Neural cell (in vitro differentiated cells): ENCODE measurements around the gene TRIO. TPM values are rescaled to one million over a fixed set of nuclear protein-coding genes. Genes with fewer than 3 reads are reported as not detected.

Source experiments
- H2AFZ ChIP-seq: fragments of 200-600, 300-800 bp; sonication (generic), shearing (Covaris generic); 2 replicates; pipeline ENCODE4 v1.6.0; 2014; ENCODE audit warnings: low read depth, mild to moderate bottlenecking, antibody characterized with exemption, low read length, moderate library complexity
- H3F3A ChIP-seq: fragments of 200-600 bp; shearing (Covaris generic); 2 replicates; pipeline ENCODE4 v1.6.1; 2016; ENCODE audit warnings: mild to moderate bottlenecking, moderate library complexity, mixed read lengths, antibody characterized with exemption, low read length; ENCODE audit not compliant: insufficient read depth, poor library complexity, severe bottlenecking
- H3K27ac ChIP-seq: fragments of 200-600, 300-800 bp; sonication (generic), shearing (Covaris generic); 2 replicates; pipeline ENCODE4 v1.5.1; 2014; ENCODE audit warnings: mild to moderate bottlenecking, low read length, moderate library complexity
- H3K27me3 ChIP-seq: fragments of 300-800, 200-600 bp; sonication (generic), shearing (Covaris generic); 2 replicates; pipeline ENCODE4 v1.6.0; 2014; ENCODE audit warnings: mild to moderate bottlenecking, low read depth, low read length, moderate library complexity; ENCODE audit not compliant: insufficient read depth
- H3K36me3 ChIP-seq: fragments of 300-800, 200-600 bp; sonication (generic), shearing (Covaris generic); 2 replicates; pipeline ENCODE4 v1.5.1; 2014; ENCODE audit warnings: mild to moderate bottlenecking, antibody characterized with exemption, low read length, moderate library complexity; ENCODE audit not compliant: insufficient read depth
- H3K4me2 ChIP-seq: fragments of 300-800, 200-600 bp; sonication (generic), shearing (Covaris generic); 2 replicates; pipeline ENCODE4 v1.6.0; 2014; ENCODE audit warnings: mild to moderate bottlenecking, low read length
- H3K4me3 ChIP-seq: fragments of 300-800, 200-600 bp; sonication (generic), shearing (Covaris generic); 2 replicates; pipeline ENCODE4 v1.5.1; 2014; ENCODE audit warnings: mild to moderate bottlenecking, low read length, moderate library complexity
- H3K79me2 ChIP-seq: fragments of 200-600 bp; shearing (Covaris generic); replicated peaks from 2 replicates; pipeline ENCODE4 v1.6.0; 2014; ENCODE audit warnings: mild to moderate bottlenecking, low read length, moderate library complexity; ENCODE audit not compliant: insufficient read depth
- H3K9ac ChIP-seq: fragments of 300-800, 200-600 bp; sonication (generic), shearing (Covaris generic); 2 replicates; pipeline ENCODE4 v1.6.1; 2016; ENCODE audit warnings: mild to moderate bottlenecking, low read length, mixed read lengths
- H3K9me2 ChIP-seq: fragments of 200-600 bp; shearing (Covaris generic); 2 replicates; pipeline ENCODE4 v1.6.1; 2016; ENCODE audit warnings: mild to moderate bottlenecking, low read length, mixed read lengths; ENCODE audit not compliant: insufficient read depth
- H3K9me3 ChIP-seq: fragments of 200-600, 300-800 bp; sonication (generic), shearing (Covaris generic); 2 replicates; pipeline ENCODE4 v1.6.1; 2016; ENCODE audit warnings: mild to moderate bottlenecking, mixed run types, low read length, moderate library complexity, mixed read lengths
- H4K20me1 ChIP-seq: fragments of 200-600 bp; shearing (Covaris generic); 2 replicates; pipeline ENCODE4 v1.6.1; 2016; ENCODE audit warnings: mild to moderate bottlenecking, mixed run types; ENCODE audit not compliant: insufficient read depth
- EP300 ChIP-seq: fragments of 450-650 bp; conservative IDR thresholded peaks from 2 replicates; pipeline ENCODE4 v1.6.1; 2014; ENCODE audit warnings: antibody characterized with exemption, mild to moderate bottlenecking, moderate library complexity; ENCODE audit not compliant: poor library complexity, severe bottlenecking
- EZH2 ChIP-seq: fragments of 200-600, 300-800 bp; shearing (Covaris generic), sonication (generic); IDR thresholded peaks from 2 replicates; pipeline ENCODE4 v1.6.1; 2014; ENCODE audit warnings: antibody characterized with exemption, low read length, borderline replicate concordance, mild to moderate bottlenecking; ENCODE audit not compliant: insufficient read depth, poor library complexity, severe bottlenecking
- MXI1 ChIP-seq: fragments of 450-650 bp; conservative IDR thresholded peaks from 2 replicates; pipeline ENCODE4 v1.6.1; 2014; ENCODE audit warnings: antibody characterized with exemption, mild to moderate bottlenecking; ENCODE audit not compliant: poor library complexity, severe bottlenecking
- POLR2AphosphoS5 ChIP-seq: IDR thresholded peaks from 2 replicates; pipeline ENCODE4 v1.6.1; 2012
- RAD21 ChIP-seq: fragments of 450-650 bp; conservative IDR thresholded peaks from 2 replicates; pipeline ENCODE4 v1.6.1; 2014; ENCODE audit warnings: antibody characterized with exemption, mild to moderate bottlenecking, moderate library complexity
- SMC3 ChIP-seq: fragments of 450-650 bp; conservative IDR thresholded peaks from 2 replicates; pipeline ENCODE4 v1.6.1; 2014; ENCODE audit warnings: antibody characterized with exemption, mild to moderate bottlenecking, moderate library complexity; ENCODE audit not compliant: poor library complexity
- TAF1 ChIP-seq: IDR thresholded peaks from 2 replicates; pipeline ENCODE4 v1.6.1; 2012; ENCODE audit warnings: low read depth
- polyA plus RNA-seq: library from polyadenylated mRNA; depleted of rRNA; stranded (reverse); fragments of >200 nt; gene quantifications from 2 replicates; pipeline ENCODE4 v1.2.3, GENCODE V29; 2014
- TF ChIP-seq, protein P1 (sequence below): IDR thresholded peaks from 2 replicates; pipeline ENCODE4 v1.6.1; 2012; ENCODE audit warnings: borderline replicate concordance
- TF ChIP-seq, protein P2 (sequence below): fragments of 450-650 bp; IDR thresholded peaks from 2 replicates; pipeline ENCODE4 v1.5.1; 2014; ENCODE audit warnings: antibody characterized with exemption, mild to moderate bottlenecking, moderate library complexity; ENCODE audit not compliant: poor library complexity, severe bottlenecking

TRIO gene
- polyA plus RNA-seq, 1 donor from 2014 or later: 168 TPM

DNA sequence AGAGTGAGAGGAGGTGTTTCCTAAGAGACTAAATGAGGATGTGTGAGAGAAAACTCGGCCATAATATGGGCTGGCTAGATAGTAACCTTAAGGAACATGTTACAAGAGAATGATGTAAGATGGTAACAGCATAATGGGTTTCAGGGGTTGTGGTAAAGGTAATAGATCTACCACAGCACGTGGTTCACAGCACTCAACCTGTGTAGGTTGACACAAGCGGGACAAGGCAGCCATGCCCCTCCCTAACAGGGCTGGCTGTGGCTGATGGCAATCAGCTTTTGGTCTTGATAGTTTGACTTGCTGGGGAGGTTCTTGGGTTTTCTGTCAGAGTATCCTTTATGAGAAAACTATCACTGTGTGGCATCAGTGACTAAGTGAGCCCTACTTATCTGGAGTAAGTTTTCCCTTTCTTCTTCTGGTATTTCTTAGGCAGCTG lies 138.6 kb downstream of the TRIO start:
- no peaks in the 10 kb centered on the region for H3K27me3 ChIP-seq
- H3K9me3 ChIP-seq: no peaks in the 10 kb centered on the region
- H3K4me2 ChIP-seq: no peak overlapping the region
- no peaks in the 10 kb centered on the region for H3K36me3 ChIP-seq
- H3K9ac ChIP-seq: no peak overlapping the region
- peak overlapping the region; percentile 29 for H3K27ac ChIP-seq
- no peak overlapping the region for H2AFZ ChIP-seq
- peaks cover 5% of the 10 kb centered on the region for H3F3A ChIP-seq
- H4K20me1 ChIP-seq: no peaks in the 10 kb centered on the region
- no peak for TF ChIP-seq MXI1
- no peaks in the 10 kb centered on the region for H3K9me2 ChIP-seq
- H3K4me3 ChIP-seq: no peak overlapping the region
- peaks cover 26% of the 10 kb centered on the region for H3K79me2 ChIP-seq

DNA sequence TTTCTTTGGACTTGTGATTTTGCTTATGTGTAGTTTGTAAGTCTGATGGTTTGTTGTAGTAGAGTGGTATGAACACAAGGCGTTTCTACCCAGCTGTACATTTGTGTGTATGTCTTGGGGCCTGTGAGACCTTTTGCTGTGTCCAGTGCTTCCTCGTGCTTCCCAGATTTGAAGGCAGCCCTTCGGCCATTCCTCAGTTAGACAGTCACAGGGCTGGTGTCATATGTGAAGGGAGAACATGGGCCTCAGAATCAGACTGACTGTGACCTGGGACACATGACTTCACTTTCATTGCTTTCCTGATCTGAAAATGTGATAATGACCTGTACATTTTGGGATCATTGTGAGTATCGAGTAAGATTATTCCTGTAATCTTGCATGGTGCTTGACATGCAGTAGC lies 140.0 kb downstream of the TRIO start:
- Histone ChIP-seq H3K9me2 (no peaks in the 10 kb centered on the region), H3K4me3 (peak overlapping the region; percentile 19), H3F3A (peaks cover 5% of the 10 kb centered on the region), H4K20me1 (no peaks in the 10 kb centered on the region), H3K9ac (no peak overlapping the region), H3K79me2 (peaks cover 13% of the 10 kb centered on the region), H3K4me2 (no peak overlapping the region), H3K9me3 (no peaks in the 10 kb centered on the region), H3K27ac (no peak overlapping the region), H3K27me3 (no peaks in the 10 kb centered on the region), H3K36me3 (no peaks in the 10 kb centered on the region), H2AFZ (no peak overlapping the region)
- TF ChIP-seq TAF1 (no peak), RAD21 (no peak), EZH2 (no peak), POLR2AphosphoS5 (no peak)
- TF ChIP-seq, protein P1, sequence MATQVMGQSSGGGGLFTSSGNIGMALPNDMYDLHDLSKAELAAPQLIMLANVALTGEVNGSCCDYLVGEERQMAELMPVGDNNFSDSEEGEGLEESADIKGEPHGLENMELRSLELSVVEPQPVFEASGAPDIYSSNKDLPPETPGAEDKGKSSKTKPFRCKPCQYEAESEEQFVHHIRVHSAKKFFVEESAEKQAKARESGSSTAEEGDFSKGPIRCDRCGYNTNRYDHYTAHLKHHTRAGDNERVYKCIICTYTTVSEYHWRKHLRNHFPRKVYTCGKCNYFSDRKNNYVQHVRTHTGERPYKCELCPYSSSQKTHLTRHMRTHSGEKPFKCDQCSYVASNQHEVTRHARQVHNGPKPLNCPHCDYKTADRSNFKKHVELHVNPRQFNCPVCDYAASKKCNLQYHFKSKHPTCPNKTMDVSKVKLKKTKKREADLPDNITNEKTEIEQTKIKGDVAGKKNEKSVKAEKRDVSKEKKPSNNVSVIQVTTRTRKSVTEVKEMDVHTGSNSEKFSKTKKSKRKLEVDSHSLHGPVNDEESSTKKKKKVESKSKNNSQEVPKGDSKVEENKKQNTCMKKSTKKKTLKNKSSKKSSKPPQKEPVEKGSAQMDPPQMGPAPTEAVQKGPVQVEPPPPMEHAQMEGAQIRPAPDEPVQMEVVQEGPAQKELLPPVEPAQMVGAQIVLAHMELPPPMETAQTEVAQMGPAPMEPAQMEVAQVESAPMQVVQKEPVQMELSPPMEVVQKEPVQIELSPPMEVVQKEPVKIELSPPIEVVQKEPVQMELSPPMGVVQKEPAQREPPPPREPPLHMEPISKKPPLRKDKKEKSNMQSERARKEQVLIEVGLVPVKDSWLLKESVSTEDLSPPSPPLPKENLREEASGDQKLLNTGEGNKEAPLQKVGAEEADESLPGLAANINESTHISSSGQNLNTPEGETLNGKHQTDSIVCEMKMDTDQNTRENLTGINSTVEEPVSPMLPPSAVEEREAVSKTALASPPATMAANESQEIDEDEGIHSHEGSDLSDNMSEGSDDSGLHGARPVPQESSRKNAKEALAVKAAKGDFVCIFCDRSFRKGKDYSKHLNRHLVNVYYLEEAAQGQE: no peak

DNA sequence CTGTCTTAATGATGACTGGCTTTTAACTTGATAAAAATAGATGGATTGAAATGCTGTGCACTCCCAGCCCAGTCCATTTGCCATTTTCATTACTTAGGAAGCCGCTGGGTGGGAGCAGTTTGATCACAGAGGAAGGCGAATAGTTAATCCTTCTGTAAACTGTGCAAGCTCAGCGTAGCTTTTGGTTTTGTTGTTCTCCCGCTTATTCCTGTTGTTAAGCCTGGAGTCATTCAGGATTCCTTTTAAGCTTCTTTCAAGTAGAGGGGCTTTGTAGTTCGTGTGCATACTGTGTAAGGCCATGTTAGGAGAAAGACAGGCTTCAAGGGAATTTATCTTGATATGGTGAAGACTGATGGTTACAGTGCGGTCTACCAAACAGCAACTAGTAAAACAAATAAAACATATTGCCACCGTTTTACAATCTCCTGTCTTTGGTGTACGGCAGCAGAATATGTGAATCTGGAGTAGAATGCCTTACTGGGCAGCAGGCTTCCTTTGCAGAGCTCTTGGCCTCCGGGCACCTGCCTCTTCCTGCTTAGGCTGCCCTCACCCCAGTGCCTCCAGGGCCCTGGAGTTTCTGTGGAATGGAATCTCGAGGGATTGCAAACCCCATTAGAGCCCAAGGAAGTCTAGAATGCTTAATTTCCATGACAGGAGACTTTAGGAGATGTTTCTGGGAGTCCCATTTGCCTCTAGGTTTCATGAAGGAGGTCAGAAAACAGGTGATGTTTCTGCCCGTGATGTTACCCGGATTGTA lies 141.4 kb downstream of the TRIO start:
- no peak overlapping the region for H3K9ac ChIP-seq
- H3K36me3 ChIP-seq: no peaks in the 10 kb centered on the region
- no peak overlapping the region for H2AFZ ChIP-seq
- TF ChIP-seq, protein P2, sequence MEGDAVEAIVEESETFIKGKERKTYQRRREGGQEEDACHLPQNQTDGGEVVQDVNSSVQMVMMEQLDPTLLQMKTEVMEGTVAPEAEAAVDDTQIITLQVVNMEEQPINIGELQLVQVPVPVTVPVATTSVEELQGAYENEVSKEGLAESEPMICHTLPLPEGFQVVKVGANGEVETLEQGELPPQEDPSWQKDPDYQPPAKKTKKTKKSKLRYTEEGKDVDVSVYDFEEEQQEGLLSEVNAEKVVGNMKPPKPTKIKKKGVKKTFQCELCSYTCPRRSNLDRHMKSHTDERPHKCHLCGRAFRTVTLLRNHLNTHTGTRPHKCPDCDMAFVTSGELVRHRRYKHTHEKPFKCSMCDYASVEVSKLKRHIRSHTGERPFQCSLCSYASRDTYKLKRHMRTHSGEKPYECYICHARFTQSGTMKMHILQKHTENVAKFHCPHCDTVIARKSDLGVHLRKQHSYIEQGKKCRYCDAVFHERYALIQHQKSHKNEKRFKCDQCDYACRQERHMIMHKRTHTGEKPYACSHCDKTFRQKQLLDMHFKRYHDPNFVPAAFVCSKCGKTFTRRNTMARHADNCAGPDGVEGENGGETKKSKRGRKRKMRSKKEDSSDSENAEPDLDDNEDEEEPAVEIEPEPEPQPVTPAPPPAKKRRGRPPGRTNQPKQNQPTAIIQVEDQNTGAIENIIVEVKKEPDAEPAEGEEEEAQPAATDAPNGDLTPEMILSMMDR: no peak
- TF ChIP-seq POLR2AphosphoS5 (no peak), TAF1 (no peak), MXI1 (no peak), EP300 (no peak), SMC3 (no peak), RAD21 (no peak), EZH2 (no peak)
- TF ChIP-seq, protein P1: no peak
- H3K4me2 ChIP-seq: no peak overlapping the region
- peaks cover 10% of the 10 kb centered on the region for H3K79me2 ChIP-seq
- no peaks in the 10 kb centered on the region for H3F3A ChIP-seq
- H3K4me3 ChIP-seq: no peak overlapping the region
- H3K9me3 ChIP-seq: no peaks in the 10 kb centered on the region
- H3K27me3 ChIP-seq: no peaks in the 10 kb centered on the region
- H3K27ac ChIP-seq: no peak overlapping the region
- H4K20me1 ChIP-seq: no peaks in the 10 kb centered on the region
- no peaks in the 10 kb centered on the region for H3K9me2 ChIP-seq
